K562 (cell line): Measurements from ENCODE around the gene PRUNE1. TPM values are rescaled to one million over a fixed set of nuclear protein-coding genes. Genes with fewer than 3 reads are reported as not detected.
A peak's percentile ranks its signal among the peaks of the same experiment; 100 is the strongest.

ENCODE experiments used
- BHLHE40 ChIP-seq: IDR thresholded peaks from 2 replicates; pipeline ENCODE4 v1.6.1; 2011; ENCODE audit warnings: low read length, improper control_type of control experiment
- CBX1 ChIP-seq: sonication (generic); IDR thresholded peaks from 2 replicates; pipeline ENCODE4 v1.6.1; 2016; ENCODE audit warnings: antibody characterized with exemption, low read depth, mild to moderate bottlenecking
- CBX3 ChIP-seq, 2 experiments: IDR thresholded peaks; 1 replicate in 1 of 2; 2 replicates in 1 of 2; pipeline ENCODE4 v1.6.1; 2012; ENCODE audit warnings: inconsistent platforms in 2 of 2, low read length in 2 of 2, borderline replicate concordance in 1 of 2, control low read depth in 1 of 2
- CHD4 ChIP-seq: fragments of 200-600 bp; sonication (generic); IDR thresholded peaks from 3 replicates; pipeline ENCODE4 v1.6.1; 2012; ENCODE audit warnings: low read depth, mild to moderate bottlenecking, mixed read lengths, low read length, inconsistent platforms; ENCODE audit not compliant: insufficient read depth, insufficient replicate concordance, poor library complexity, severe bottlenecking
- GABPB2 ChIP-seq: fragments of 250-450 bp; sonication (Bioruptor Pico); conservative IDR thresholded peaks from 2 replicates; pipeline ENCODE4 v1.5.1; 2021; ENCODE audit warnings: mild to moderate bottlenecking
- MEF2D ChIP-seq: conservative IDR thresholded peaks from 2 replicates; pipeline ENCODE4 v1.6.1; 2016; ENCODE audit warnings: low read depth, missing genetic modification characterization, missing compliant biosample characterization
- MYNN ChIP-seq, 2 experiments: sonication (generic); formaldehyde crosslinking in 1 of 2; IDR thresholded peaks; 2 replicates each; pipeline versions ENCODE4 v1.5.0 to v1.6.1; 2016 to 2020; ENCODE audit warnings: antibody characterized with exemption in 1 of 2, missing genetic modification reagents in 1 of 2
- NEUROD1 ChIP-seq: fragments of 150-350 bp; IDR thresholded peaks from 2 replicates; pipeline ENCODE4 v1.6.1; 2014; ENCODE audit warnings: borderline replicate concordance, low read length, low read depth; ENCODE audit not compliant: partially characterized antibody
- NONO ChIP-seq, 2 experiments: fragments of 200-400 bp in 1 of 2; fragments of 450-650 bp in 1 of 2; formaldehyde crosslinking in 1 of 2; IDR thresholded peaks; 2 replicates each; pipeline ENCODE4 v1.6.1; 2017; ENCODE audit warnings: low read depth in 2 of 2, mild to moderate bottlenecking in 2 of 2, moderate library complexity in 2 of 2, low read length in 1 of 2
- POLR2H ChIP-seq: IDR thresholded peaks from 2 replicates; pipeline ENCODE4 v1.6.1; 2016; ENCODE audit warnings: missing genetic modification characterization, low read depth, mild to moderate bottlenecking, control low read depth, missing compliant biosample characterization, moderate library complexity
- RB1 ChIP-seq: fragments of 450-650 bp; IDR thresholded peaks from 2 replicates; pipeline ENCODE4 v1.6.1; 2017; ENCODE audit warnings: low read depth, mild to moderate bottlenecking
- RFX1 ChIP-seq: fragments of 450-650 bp; IDR thresholded peaks from 2 replicates; pipeline ENCODE4 v1.6.1; 2016; ENCODE audit warnings: mild to moderate bottlenecking, moderate library complexity
- SETDB1 ChIP-seq: IDR thresholded peaks from one replicate; pipeline ENCODE4 v1.6.1; 2012; ENCODE audit warnings: low read length, control low read depth, inconsistent platforms
- TSHZ1 ChIP-seq: fragments of 250-450 bp; sonication (Bioruptor Pico); IDR thresholded peaks from 2 replicates; pipeline ENCODE4 v1.4.0; 2020; ENCODE audit warnings: mild to moderate bottlenecking, moderate library complexity
- ZBTB7A ChIP-seq: IDR thresholded peaks from 2 replicates; pipeline ENCODE4 v1.6.1; 2011; ENCODE audit warnings: low read depth, mild to moderate bottlenecking, low read length, moderate library complexity, borderline replicate concordance; ENCODE audit not compliant: control insufficient read depth
- ZNF23 ChIP-seq: fragments of 250-450 bp; sonication (Bioruptor Pico); IDR thresholded peaks from 2 replicates; pipeline ENCODE4 v1.4.0; 2020; ENCODE audit warnings: mild to moderate bottlenecking
- ZNF57 ChIP-seq: fragments of 450-650 bp; formaldehyde crosslinking; IDR thresholded peaks from 2 replicates; pipeline ENCODE4 v1.4.0; 2020; ENCODE audit warnings: mild to moderate bottlenecking, moderate library complexity
- ZNF778 ChIP-seq: fragments of 450-650 bp; formaldehyde crosslinking; IDR thresholded peaks from 2 replicates; pipeline ENCODE4 v1.4.0; 2020; ENCODE audit warnings: mild to moderate bottlenecking, moderate library complexity
- polyA plus RNA-seq, 8 experiments: library from polyadenylated mRNA; depleted of rRNA in 4 of 8; stranded (reverse) in 5 of 8; unstranded in 3 of 8; fragments of >200 nt; fragmentation: Nextera tagmentation in 2 of 8; fragmentation: Illumina TruSeq in 1 of 8; extraction: Ambion mirVana in 2 of 8; extraction: Trizol in 1 of 8; gene quantifications; 2 replicates each; pipeline versions ENCODE4 v1.2.1 to v1.2.3, GENCODE V29; 2011 to 2014; ENCODE audit warnings: inconsistent platforms in 1 of 8, missing spikeins in 1 of 8
- total RNA-seq, 7 experiments: library from RNA; depleted of rRNA in 6 of 7; stranded (reverse); fragments of >200 nt in 6 of 7; fragmentation: Illumina TruSeq in 2 of 7; extraction: Trizol in 2 of 7; gene quantifications; 2 replicates each; pipeline versions ENCODE4 v1.2.1 to v1.2.3, GENCODE V29; 2011 to 2021; ENCODE audit warnings: low replicate concordance in 1 of 7
- TF ChIP-seq, protein P1 (sequence below): fragments of 450-650 bp; conservative IDR thresholded peaks from 2 replicates; pipeline ENCODE4 v1.6.1; 2016; ENCODE audit warnings: missing genetic modification characterization, low read depth, mild to moderate bottlenecking, missing compliant biosample characterization, moderate library complexity
- TF ChIP-seq, protein P2 (sequence below): fragments of 250-450 bp; sonication (Bioruptor Pico); IDR thresholded peaks from 2 replicates; pipeline ENCODE4 v1.5.1; 2021; ENCODE audit warnings: mild to moderate bottlenecking

PRUNE1 gene
- total and polyA plus RNA-seq, 9 of the 15 experiments (the other 6 are each of a cell fraction or from before 2014, with no cell fraction given) = 16.7 to 48.3 (median 26.2) TPM

DNA sequence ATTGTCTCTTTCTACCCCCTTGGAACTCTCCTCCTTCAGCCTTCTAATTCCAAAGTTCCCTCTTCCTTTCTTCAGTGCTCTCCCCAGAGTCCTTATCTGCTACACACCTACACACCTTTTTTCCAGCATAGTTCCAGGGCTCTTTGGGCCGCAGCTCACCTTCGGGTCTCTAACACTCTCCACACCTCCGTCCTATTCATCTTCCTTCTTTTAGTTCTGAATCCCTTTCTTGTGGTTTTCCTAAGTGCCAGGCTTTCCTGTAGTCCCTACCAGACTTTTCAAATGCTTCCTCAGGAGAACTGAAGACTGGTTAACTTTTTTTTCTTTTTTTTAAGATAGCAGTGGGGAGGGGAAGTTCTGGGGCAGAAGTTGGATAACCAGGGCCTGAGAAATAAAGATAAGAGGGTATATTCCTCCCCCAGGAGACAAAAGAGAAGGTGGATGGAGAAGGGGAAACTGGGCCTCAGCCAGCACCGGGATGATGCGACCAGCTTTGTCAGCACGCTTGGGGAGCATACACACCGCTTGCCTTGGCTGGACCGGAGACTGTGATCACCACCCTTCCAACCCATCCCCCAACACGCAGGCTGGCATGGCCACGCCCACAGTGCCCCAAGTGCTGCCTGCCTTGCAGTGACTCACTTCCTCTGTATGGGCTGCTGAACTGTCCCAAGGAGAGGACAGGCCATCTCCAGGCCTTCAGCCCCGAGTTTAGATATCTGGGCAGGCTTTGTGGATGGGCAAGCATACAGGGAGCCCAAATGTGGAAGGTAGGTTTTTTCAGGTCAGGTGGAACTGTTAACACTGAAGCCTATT, 31.2 kb upstream of the PRUNE1 start (continued):
- 0 out of 2 replicates have a peak, but pooled peaks have one; percentile 13 for TF ChIP-seq TSHZ1 (CRISPR knock-in tag)
- TF ChIP-seq NEUROD1 = peak; percentile 79
- TF ChIP-seq CBX1 = no peak
- TF ChIP-seq MYNN (IDR thresholded peaks at IDR 0.05) = peak; percentile 94
- no peak for TF ChIP-seq MYNN (CRISPR knock-in tag; IDR thresholded peaks at IDR 0.05)
- TF ChIP-seq MEF2D (tag) = 0 out of 2 replicates have a peak, but pooled peaks have one; percentile 18
- peak; percentile 82 for TF ChIP-seq BHLHE40
- TF ChIP-seq RFX1 = no peak
- no peak for TF ChIP-seq ZNF23 (CRISPR knock-in tag)
- TF ChIP-seq GABPB2 = no peak
- TF ChIP-seq CHD4 = no peak
- TF ChIP-seq ZNF57 = no peak
- TF ChIP-seq, protein P1, sequence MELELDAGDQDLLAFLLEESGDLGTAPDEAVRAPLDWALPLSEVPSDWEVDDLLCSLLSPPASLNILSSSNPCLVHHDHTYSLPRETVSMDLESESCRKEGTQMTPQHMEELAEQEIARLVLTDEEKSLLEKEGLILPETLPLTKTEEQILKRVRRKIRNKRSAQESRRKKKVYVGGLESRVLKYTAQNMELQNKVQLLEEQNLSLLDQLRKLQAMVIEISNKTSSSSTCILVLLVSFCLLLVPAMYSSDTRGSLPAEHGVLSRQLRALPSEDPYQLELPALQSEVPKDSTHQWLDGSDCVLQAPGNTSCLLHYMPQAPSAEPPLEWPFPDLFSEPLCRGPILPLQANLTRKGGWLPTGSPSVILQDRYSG (tag) = peak; percentile 74; the same call in 1 of the 2 replicates
- TF ChIP-seq CBX3 (IDR thresholded peaks at IDR 0.05; ENCODE audit: borderline replicate concordance in 1 of 2, low read length in 2 of 2) = peak in 1 of 2 experiments; percentile 55; a peak in 2 of 3 replicates
- peak in 1 of 2 experiments; percentile 77; a peak in 1 of 4 replicates for TF ChIP-seq NONO (IDR thresholded peaks at IDR 0.05; ENCODE audit: low read depth in 2 of 2, low read length in 1 of 2)
- TF ChIP-seq POLR2H (tag) = no peak
- no peak for TF ChIP-seq ZBTB7A
- TF ChIP-seq, protein P2, sequence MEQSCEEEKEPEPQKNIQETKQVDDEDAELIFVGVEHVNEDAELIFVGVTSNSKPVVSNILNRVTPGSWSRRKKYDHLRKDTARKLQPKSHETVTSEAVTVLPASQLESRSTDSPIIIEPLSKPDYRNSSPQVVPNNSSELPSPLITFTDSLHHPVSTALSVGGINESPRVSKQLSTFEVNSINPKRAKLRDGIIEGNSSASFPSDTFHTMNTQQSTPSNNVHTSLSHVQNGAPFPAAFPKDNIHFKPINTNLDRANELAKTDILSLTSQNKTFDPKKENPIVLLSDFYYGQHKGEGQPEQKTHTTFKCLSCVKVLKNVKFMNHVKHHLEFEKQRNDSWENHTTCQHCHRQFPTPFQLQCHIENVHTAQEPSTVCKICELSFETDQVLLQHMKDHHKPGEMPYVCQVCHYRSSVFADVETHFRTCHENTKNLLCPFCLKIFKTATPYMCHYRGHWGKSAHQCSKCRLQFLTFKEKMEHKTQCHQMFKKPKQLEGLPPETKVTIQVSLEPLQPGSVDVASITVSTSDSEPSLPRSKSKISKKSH = no peak
- no peak for TF ChIP-seq SETDB1
- no peak; the same call in 1 of the 2 replicates for TF ChIP-seq RB1
- no peak for TF ChIP-seq ZNF778
